Measurements from ENCODE around the gene PEA15. TPM values are rescaled to one million over a fixed set of nuclear protein-coding genes. Genes with fewer than 3 reads are reported as not detected.

The PEA15 gene
- total RNA-seq, 1 donor from 2014 or later: 57.8 TPM

Other genes starting within 250 kb of the PEA15 start
- 2.2 and 2.5 TPM in 2 replicates for gene PIGM, start 173.4 kb upstream of the PEA15 start, total RNA-seq
- gene KCNJ10, start 135.2 kb upstream of the PEA15 start, total RNA-seq: not detected in 2 replicates
- not detected in 2 replicates for gene KCNJ9, start 123.8 kb upstream of the PEA15 start, total RNA-seq
- 28.4 and 33.3 TPM in 2 replicates for gene IGSF8, start 106.8 kb upstream of the PEA15 start, total RNA-seq
- not detected in 2 replicates for gene ATP1A2, start 89.6 kb upstream of the PEA15 start, total RNA-seq
- not detected in 2 replicates for gene ATP1A4, start 53.8 kb upstream of the PEA15 start, total RNA-seq
- gene CASQ1, start 14.8 kb upstream of the PEA15 start, total RNA-seq: not detected in 2 replicates
- gene DCAF8, start 57.2 kb downstream of the PEA15 start, total RNA-seq: 32.3 and 41.6 TPM in 2 replicates
- gene PEX19, start 79.7 kb downstream of the PEA15 start, total RNA-seq: 21.6 and 36.7 TPM in 2 replicates
- gene COPA, start 137.9 kb downstream of the PEA15 start, total RNA-seq: 89.7 and 96.7 TPM in 2 replicates
- gene NCSTN, start 138.0 kb downstream of the PEA15 start, total RNA-seq: 55.7 and 57.0 TPM in 2 replicates
- not detected in 2 replicates for gene NHLH1, start 161.7 kb downstream of the PEA15 start, total RNA-seq
- gene VANGL2, start 195.2 kb downstream of the PEA15 start, total RNA-seq: 5.6 and 7.2 TPM in 2 replicates